Gastrocnemius medialis (tissue), 4 donors: ENCODE results near the gene SVEP1.

Experiments used
- POLR2A ChIP-seq, 2 donors: fragments of 450-650 bp; IDR thresholded peaks; one replicate each; pipeline ENCODE4 v1.6.1; 2017; ENCODE audit warnings: antibody characterized with exemption in 2 of 2, mild to moderate bottlenecking in 2 of 2, moderate library complexity in 2 of 2
- TF ChIP-seq, protein P1 (sequence below), 5 experiments: fragments of 450-650 bp in 3 of 5; fragments of 200-600 bp in 2 of 5; sonication (generic) in 2 of 5; IDR thresholded peaks in 4 of 5; conservative IDR thresholded peaks in 1 of 5; 1 replicate in 4 of 5; 2 replicates in 1 of 5; pipeline ENCODE4 v1.5.1; 2016 to 2019; ENCODE audit warnings: antibody characterized with exemption in 5 of 5, mild to moderate bottlenecking in 3 of 5, moderate library complexity in 3 of 5

DNA sequence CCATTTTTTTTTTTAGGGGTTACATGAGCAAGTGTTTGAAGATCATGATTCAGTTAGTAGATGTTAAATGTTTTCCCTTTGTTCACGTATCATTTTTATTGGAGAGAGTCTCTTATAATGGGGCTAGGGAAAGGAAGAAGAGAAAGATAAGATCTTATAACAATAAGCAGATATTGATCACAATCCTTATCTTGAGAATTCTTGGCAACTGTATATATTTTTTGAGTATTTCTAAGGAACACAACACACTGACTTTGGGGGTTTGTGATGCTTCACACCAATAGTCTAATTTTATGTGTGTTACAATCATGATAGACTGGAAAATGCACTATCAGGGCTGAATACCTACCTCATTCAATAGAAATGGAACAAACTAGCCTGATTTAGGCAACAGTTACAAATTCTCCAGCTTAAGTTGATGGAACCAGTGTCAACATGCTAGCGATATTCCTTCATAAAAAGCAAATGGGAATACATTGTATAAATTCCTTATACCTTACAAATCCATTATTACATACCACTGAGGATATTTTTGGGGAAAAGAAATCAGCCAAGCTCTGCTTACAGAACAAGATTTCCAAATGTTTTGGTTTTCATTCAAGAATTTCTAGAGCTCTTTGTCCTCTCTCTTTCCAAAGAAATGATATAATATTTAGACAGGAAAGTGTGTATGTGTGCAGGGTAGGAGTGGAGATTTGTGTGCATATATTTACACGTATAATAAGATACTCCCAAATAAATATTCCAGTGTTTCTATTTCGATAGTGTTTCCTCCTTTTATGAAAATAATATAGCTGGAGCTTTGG, 41.5 kb downstream of the SVEP1 start:
- TF ChIP-seq, protein P1, sequence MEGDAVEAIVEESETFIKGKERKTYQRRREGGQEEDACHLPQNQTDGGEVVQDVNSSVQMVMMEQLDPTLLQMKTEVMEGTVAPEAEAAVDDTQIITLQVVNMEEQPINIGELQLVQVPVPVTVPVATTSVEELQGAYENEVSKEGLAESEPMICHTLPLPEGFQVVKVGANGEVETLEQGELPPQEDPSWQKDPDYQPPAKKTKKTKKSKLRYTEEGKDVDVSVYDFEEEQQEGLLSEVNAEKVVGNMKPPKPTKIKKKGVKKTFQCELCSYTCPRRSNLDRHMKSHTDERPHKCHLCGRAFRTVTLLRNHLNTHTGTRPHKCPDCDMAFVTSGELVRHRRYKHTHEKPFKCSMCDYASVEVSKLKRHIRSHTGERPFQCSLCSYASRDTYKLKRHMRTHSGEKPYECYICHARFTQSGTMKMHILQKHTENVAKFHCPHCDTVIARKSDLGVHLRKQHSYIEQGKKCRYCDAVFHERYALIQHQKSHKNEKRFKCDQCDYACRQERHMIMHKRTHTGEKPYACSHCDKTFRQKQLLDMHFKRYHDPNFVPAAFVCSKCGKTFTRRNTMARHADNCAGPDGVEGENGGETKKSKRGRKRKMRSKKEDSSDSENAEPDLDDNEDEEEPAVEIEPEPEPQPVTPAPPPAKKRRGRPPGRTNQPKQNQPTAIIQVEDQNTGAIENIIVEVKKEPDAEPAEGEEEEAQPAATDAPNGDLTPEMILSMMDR (IDR thresholded peaks at IDR 0.05 in 4 of 5, conservative IDR thresholded peaks at IDR 0.05 in 1 of 5) = no peak
- no peak for TF ChIP-seq POLR2A (IDR thresholded peaks at IDR 0.05)
